NT2/D1 (cell line): Measurements from ENCODE around the gene CACHD1.

ENCODE experiments used
- SUZ12 ChIP-seq: IDR thresholded peaks from 2 replicates; pipeline ENCODE4 v1.6.1; 2011; ENCODE audit not compliant: insufficient read length, insufficient read depth; ENCODE audit errors: extremely low read depth
- YY1 ChIP-seq: IDR thresholded peaks from 2 replicates; pipeline ENCODE4 v1.6.1; 2011; ENCODE audit not compliant: insufficient read length, insufficient read depth
- ZNF274 ChIP-seq: IDR thresholded peaks from 2 replicates; pipeline ENCODE4 v1.6.1; 2011; ENCODE audit warnings: mild to moderate bottlenecking, low read depth, low read length

GRCh38 chr1:64685765-64686341 is 215.9 kb downstream of the CACHD1 start:
- TF ChIP-seq ZNF274 (no peak), YY1 (no peak), SUZ12 (no peak)
